ENCODE results near the gene WDR81. TPM values are rescaled to one million over a fixed set of nuclear protein-coding genes. Genes with fewer than 3 reads are reported as not detected.
"Not testable (repeated sequence)": the region's sequence is repeated elsewhere in the genome, so short reads cannot be mapped to it uniquely, and the experiment has no call there.

WDR81 gene
- total RNA-seq, 1 experiment from 2014 or later, result 16.7 TPM

DNA sequence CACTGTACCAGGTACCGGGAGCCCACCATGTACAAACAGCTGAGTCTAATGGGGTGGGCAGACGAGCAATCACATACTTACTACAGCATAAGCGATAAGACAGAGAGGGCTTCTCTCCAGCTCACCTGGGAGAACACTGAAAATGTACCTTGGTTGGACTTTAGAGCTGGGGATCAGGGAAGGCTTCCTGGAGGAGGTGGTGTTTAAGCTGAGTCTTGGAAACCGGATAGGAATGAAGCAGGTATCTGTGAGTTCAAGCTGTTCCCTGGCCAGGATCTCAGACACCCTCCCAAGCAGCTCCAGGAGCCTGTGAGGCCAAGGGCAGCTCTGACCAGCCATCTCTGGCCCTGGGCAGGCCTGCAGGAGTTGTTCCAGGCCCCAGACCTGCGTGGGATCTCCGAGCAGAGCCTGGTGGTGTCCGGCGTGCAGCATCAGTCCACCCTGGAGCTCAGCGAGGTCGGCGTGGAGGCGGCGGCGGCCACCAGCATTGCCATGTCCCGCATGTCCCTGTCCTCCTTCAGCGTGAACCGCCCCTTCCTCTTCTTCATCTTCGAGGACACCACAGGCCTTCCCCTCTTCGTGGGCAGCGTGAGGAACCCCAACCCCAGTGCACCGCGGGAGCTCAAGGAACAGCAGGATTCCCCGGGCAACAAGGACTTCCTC lies 29.4 kb downstream of the WDR81 start:
- DNase-seq (ENCODE audit: low read depth), result no peak

DNA sequence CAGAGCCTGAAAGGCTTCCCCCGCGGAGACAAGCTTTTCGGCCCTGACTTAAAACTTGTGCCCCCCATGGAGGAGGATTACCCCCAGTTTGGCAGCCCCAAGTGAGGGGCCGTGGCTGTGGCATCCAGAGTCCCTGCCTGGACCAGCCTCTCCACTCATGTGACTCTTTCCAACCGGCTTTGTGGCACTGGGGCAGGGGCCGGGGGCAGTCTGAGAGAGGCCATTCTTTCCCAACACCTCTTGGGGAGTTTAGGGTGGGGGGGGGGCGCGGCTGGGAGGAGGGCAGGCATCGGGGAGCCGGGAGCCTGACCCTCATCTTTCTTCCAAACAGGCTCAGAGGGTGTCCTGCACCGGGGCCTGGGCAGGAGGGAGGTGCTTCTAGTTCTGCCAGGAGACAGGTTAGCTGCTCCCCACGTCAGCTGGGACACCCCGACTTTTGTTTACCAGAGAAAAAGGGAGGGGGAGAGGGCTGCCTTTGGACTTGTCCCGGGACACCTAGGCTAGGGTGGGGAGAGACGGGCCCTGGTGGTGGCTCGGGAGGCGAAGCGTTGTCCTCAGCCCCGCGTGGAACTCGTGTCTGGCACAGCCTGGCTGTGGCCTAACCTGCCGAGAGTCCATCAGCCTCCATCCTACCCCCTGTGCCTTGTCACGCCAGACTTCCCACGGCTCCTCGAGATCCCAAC lies 30.1 kb downstream of the WDR81 start:
- no peak for DNase-seq (ENCODE audit: low read depth)

DNA sequence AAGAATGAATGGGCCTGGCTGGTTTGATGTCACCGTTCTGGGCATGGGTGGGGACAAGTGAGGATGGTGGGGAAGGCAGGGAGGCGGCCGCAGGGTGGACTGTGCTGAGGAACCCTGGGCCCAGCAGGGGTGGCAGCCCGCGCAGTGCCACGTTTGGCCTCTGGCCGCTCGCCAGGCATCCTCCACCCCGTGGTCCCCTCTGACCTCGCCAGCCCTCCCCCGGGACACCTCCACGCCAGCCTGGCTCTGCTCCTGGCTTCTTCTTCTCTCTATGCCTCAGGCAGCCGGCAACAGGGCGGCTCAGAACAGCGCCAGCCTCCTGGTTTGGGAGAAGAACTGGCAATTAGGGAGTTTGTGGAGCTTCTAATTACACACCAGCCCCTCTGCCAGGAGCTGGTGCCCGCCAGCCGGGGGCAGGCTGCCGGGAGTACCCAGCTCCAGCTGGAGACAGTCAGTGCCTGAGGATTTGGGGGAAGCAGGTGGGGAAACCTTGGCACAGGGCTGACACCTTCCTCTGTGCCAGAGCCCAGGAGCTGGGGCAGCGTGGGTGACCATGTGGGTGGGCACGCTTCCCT lies 30.8 kb downstream of the WDR81 start:
- no peak for DNase-seq (ENCODE audit: low read depth)

DNA sequence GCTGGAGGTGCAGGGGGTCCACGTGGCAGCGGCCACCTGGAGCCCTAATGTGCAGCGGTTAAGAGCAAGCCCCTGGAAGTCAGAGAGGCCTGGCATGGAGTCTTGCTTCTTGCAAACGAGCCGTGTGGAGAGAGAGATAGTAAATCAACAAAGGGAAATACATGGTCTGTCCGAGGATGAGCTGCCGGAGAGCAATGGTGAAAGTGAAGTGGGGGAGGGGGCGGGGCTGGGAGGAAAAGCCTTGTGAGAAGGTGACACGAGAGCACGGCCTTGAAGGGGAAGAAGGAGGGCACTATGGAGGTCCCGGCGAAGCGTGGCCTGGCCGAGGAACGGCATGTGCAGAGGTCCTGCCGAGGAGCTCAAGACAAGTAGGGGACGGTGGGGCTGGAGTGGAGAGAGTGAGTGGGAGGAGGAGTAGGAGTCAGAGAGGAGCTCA lies 31.3 kb downstream of the WDR81 start:
- DNase-seq (ENCODE audit: low read depth), result no peak

- DNase-seq (ENCODE audit: low read depth), result no peak
Observed at GRCh38 chr17:1758807-1759206, 34.3 kb downstream of the WDR81 start.

- DNase-seq (ENCODE audit: low read depth), result no peak
Observed at GRCh38 chr17:1759529-1759928, 35.0 kb downstream of the WDR81 start.

GRCh38 chr17:1762233-1762900 lies 37.9 kb downstream of the WDR81 start:
- no peak for DNase-seq (ENCODE audit: low read depth)

DNA sequence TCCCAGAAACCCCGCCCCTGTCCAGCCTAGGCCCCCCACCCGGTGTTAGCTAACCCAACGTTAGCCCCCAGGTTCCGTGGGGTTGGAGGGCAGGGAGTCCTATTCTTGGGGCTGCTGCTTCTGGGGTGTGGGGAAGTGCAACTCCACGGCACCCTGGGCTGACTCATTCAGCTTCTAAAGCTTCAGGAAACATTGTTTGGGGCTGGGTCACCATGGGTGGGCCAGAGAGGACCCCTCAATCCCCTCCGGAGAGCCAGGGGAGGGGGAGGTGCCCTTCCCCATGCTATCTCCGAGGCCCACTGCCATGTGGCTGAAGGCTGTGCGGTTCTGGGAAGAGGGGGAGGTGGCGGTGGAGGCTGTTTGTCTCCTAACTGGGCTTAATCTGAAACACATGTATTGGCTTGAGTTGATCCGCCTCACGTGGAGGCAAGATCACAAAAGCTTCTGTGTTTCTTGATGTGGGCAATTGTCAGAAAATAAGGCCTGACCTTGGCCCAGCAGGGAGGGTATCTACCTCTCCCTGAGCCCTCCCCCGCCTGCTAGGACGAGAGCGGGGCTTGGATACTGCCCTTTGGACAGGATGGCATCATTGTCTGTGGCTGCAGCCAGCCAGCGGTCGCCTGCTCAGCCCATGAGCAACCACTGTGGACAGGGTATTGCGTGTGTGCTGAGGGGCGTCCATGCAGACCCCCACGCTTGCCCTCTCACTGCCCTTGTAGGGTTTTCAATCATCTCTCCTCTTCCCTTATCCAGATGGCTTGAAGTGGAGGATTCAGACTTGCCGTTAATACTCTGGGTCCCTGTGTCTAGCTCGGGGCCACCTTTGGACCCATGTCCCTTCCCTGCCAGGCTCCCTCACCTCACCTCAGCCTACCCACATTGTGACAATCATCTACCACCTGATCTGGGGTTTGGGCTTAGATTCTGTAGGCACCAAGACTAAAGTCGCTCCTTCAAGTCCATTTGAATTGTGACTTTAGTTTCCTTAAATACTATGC lies 38.7 kb downstream of the WDR81 start:
- no peak for DNase-seq (ENCODE audit: low read depth)

DNA sequence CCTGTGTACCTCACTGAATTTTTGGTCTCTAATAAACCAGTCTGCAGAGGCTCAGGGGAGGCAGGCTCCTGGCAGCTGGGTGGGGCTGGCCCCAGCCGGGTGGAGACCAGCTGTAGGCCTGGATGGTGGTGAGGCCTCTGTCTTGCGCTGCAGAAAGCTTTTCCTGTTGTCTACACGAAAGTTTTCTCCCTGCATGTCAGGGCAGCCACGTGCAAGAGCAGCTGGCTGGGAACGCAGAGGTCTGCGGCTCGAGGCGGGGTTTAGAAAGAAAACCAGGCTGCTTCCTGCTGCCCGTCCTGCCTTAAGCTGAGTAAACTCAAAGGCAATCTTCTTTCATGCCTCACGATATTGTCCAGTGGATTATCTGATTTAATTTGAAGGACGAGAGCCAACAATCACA lies 39.8 kb downstream of the WDR81 start:
- no peak for DNase-seq (ENCODE audit: low read depth)

DNA sequence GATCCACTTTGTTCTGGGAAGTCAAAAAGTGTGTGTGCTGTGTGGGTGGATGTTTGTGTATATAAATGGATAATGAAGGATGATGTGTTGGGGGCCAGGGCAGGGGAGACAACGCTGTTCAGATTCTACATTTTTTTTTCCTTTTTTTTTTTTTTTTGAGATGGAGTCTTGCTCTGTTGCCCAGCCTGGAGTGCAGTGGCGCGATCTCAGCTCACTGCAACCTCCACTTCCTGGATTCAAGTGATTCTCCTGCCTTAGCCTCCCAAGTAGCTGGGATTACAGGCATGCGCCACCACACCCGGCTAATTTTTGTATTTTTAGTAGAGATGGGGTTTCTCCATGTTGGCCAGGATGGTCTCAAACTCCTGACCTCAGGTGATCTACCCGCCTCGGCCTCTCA lies 40.2 kb downstream of the WDR81 start:
- DNase-seq (ENCODE audit: low read depth), result not testable (repeated sequence)

DNA sequence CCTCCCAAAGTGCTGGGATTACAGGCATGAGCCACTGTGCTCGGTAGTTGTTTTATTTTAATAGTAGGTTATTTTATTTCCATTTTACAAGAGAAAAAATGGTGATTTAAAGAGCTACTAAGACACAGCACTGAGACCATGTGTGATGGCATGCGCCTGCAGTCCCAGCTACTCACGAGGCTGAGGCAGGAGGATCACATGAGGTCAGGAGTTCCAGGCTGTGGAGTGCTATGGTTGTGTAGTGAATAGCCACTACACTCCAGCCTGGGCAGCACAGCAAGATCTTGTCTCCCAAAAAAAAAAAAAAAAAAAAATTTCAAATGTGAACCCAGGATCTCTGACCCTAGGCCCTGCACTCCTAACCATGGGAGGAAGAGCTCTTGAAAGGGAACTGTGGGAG lies 41.1 kb downstream of the WDR81 start:
- no peak for DNase-seq (ENCODE audit: low read depth)

DNA sequence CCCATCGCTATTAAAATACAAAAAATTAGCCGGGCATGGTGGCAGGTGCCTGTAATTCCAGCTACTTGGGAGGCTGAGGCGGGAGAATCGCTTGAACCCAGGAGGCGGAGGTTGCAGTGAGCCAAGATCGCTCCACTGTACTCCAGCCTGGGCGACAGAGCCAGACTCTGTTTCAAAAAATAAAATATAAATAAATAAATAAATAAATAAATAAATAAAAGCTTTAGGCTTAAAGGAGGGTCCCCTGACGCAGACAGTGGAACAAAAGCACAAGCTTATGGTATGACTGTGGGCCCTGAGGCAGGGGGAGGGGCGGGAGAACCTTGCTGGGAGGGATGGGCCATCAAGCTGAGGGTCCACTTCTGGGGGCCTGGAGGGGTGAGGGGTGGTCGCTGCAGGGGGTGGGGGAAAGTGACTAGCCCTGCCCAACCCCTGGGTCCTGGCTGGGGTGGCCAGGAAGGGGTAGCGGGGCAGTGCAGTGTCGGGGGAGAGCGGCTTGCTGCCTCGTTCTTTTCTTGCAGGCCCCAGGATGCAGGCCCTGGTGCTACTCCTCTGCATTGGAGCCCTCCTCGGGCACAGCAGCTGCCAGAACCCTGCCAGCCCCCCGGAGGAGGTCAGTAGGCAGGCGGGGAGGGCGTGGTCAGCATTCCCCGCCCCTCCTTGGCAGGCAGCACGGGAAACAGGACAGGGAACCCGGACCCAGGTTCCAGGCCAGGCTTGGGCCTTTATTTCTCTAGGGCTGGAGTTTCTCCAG lies 42.1 kb downstream of the WDR81 start:
- DNase-seq (ENCODE audit: low read depth), result peak; percentile 34

DNA sequence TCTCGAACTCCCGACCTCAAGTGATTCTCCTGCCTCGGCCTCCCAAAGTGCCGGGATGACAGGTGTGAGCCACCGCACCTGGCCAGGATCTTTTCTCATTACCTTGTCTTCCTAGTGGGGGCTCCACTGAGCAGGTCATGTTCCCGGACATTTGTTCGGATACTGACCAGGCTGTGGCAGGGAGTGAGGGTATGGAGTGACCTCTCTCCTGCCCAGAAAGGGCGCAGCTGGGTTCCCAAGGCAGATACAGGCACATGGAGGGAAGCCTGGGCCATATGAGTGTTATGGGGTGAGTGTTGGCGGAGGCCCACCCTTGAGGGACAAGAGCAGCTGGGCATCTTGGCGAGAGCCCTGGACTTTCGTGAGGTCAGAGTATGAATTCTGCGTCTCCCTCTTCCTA lies 42.9 kb downstream of the WDR81 start:
- DNase-seq (ENCODE audit: low read depth), result no peak

GRCh38 chr17:1769822-1770477 lies 45.4 kb downstream of the WDR81 start:
- DNase-seq (ENCODE audit: low read depth), result peak; percentile 46

DNA sequence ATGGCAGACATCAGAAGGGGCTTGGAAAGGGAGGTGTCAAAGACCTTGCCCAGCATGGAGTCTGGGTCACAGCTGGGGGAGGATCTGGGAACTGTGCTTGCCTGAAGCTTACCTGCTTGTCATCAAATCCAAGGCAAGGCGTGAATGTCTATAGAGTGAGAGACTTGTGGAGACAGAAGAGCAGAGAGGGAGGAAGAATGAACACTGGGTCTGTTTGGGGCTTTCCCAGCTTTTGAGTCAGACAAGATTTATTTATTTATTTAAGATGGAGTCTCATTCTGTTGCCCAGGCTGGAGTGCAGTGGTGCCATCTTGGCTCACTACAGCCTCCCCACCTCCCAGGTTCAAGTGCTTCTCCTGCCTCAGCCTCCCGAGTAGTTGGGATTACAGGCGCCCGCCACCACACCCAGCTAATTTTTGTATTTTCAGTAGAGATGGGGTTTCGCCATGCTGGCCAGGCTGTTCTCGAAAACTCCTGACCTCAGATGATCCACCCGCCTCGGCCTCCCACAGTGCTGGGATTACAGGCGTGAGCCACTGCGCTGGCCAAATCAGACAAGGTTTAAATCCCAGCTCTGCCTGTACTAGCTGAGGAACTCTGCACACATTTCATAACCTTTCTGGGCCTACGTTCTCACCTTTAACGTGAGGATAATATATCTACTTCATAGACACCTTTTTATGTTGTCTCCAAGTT lies 48.6 kb downstream of the WDR81 start:
- DNase-seq (ENCODE audit: low read depth), result peak; percentile 67

GRCh38 chr17:1773696-1774181 lies 49.2 kb downstream of the WDR81 start:
- DNase-seq (ENCODE audit: low read depth), result no peak

GRCh38 chr17:1774390-1775176 lies 50.1 kb downstream of the WDR81 start:
- DNase-seq (ENCODE audit: low read depth), result no peak

- no peak for DNase-seq (ENCODE audit: low read depth)
Observed at GRCh38 chr17:1776328-1776727, 51.8 kb downstream of the WDR81 start.

- no peak for DNase-seq (ENCODE audit: low read depth)
Observed at GRCh38 chr17:1776857-1777256, 52.4 kb downstream of the WDR81 start.
